Osteoblast (primary cell): Measurements from ENCODE around the gene AMOTL2. TPM values are rescaled to one million over a fixed set of nuclear protein-coding genes. Genes with fewer than 3 reads are reported as not detected.

Source experiments
- DNase-seq: peaks from one replicate; pipeline ENCODE4 v3.0.0; 2011; ENCODE audit warnings: low spot score, mixed read lengths; ENCODE audit not compliant: insufficient read length; ENCODE audit errors: missing footprints
- H2AFZ ChIP-seq: 2 replicates; pipeline ENCODE4 v1.6.0; 2011; ENCODE audit warnings: mild to moderate bottlenecking, low read length
- H3K27ac ChIP-seq: 2 replicates; pipeline ENCODE4 v1.5.1; 2011; ENCODE audit warnings: mild to moderate bottlenecking, low read depth, low read length, moderate library complexity
- H3K27me3 ChIP-seq: 2 replicates; pipeline ENCODE4 v1.6.0; 2012; ENCODE audit warnings: mild to moderate bottlenecking, control low read depth, inconsistent platforms, low read length, moderate library complexity; ENCODE audit not compliant: insufficient read depth
- H3K36me3 ChIP-seq: 2 replicates; pipeline ENCODE4 v1.5.1; 2011; ENCODE audit warnings: mild to moderate bottlenecking, low read length, control low read depth, moderate library complexity; ENCODE audit not compliant: insufficient read depth
- H3K4me1 ChIP-seq: 2 replicates; pipeline ENCODE4 v1.5.1; 2011; ENCODE audit warnings: mild to moderate bottlenecking, low read length, control low read depth, moderate library complexity; ENCODE audit not compliant: insufficient read depth
- H3K4me2 ChIP-seq: 2 replicates; pipeline ENCODE4 v1.6.0; 2011; ENCODE audit warnings: mild to moderate bottlenecking, low read length; ENCODE audit not compliant: insufficient read depth
- H3K4me3 ChIP-seq: fragments of 200-600 bp; sonication (generic); 3 replicates; pipeline ENCODE4 v1.5.1; 2012; ENCODE audit warnings: mild to moderate bottlenecking, low read length, inconsistent platforms; ENCODE audit not compliant: insufficient read depth
- H3K79me2 ChIP-seq: 2 replicates; pipeline ENCODE4 v1.6.0; 2012; ENCODE audit warnings: mild to moderate bottlenecking, low read length, control low read depth, inconsistent platforms; ENCODE audit not compliant: insufficient read depth
- H3K9me3 ChIP-seq: 2 replicates; pipeline ENCODE4 v1.5.1; 2011; ENCODE audit warnings: low read depth, low read length, control low read depth
- H4K20me1 ChIP-seq: 2 replicates; pipeline ENCODE4 v1.6.0; 2012; ENCODE audit warnings: mild to moderate bottlenecking, low read length, control low read depth; ENCODE audit not compliant: insufficient read depth
- CTCF ChIP-seq: IDR thresholded peaks from 2 replicates; pipeline ENCODE4 v1.5.1; 2011; ENCODE audit warnings: mild to moderate bottlenecking, low read depth, low read length, moderate library complexity; ENCODE audit errors: extremely low read depth
- total RNA-seq: library from RNA; depleted of rRNA; stranded (reverse); fragments of >200 nt; gene quantifications from 2 replicates; pipeline ENCODE4 v1.2.3, GENCODE V29; 2012

AMOTL2 gene
- total RNA-seq, 1 donor, result 300 TPM

GRCh38 chr3:134331811-134332199 is 42.4 kb downstream of the AMOTL2 start:
- H3K27me3 ChIP-seq, result no peaks in the 10 kb centered on the region
- H3K27ac ChIP-seq, result peak overlapping the region; percentile 87
- peak overlapping the region; percentile 34 for H3K4me3 ChIP-seq
- peak overlapping the region; percentile 71 for H3K4me2 ChIP-seq
- H4K20me1 ChIP-seq, result no peaks in the 10 kb centered on the region
- no peaks in the 10 kb centered on the region for H3K79me2 ChIP-seq
- no peak for DNase-seq
- H3K4me1 ChIP-seq, result peaks cover 94% of the 10 kb centered on the region
- H2AFZ ChIP-seq, result no peak overlapping the region
- TF ChIP-seq CTCF, result no peak
- H3K36me3 ChIP-seq, result no peaks in the 10 kb centered on the region
- H3K9me3 ChIP-seq, result no peaks in the 10 kb centered on the region

- peak overlapping the region; percentile 34 for H3K4me3 ChIP-seq
- no peak for TF ChIP-seq CTCF
- H3K4me2 ChIP-seq, result peak overlapping the region; percentile 71
- H3K4me1 ChIP-seq, result peaks cover 94% of the 10 kb centered on the region
- H3K27ac ChIP-seq, result peak overlapping the region; percentile 87
- H3K79me2 ChIP-seq, result no peaks in the 10 kb centered on the region
- no peaks in the 10 kb centered on the region for H4K20me1 ChIP-seq
- peak; percentile 90 for DNase-seq
- no peaks in the 10 kb centered on the region for H3K9me3 ChIP-seq
- H2AFZ ChIP-seq, result no peak overlapping the region
- no peaks in the 10 kb centered on the region for H3K27me3 ChIP-seq
- no peaks in the 10 kb centered on the region for H3K36me3 ChIP-seq
These were observed 43.1 kb downstream of the AMOTL2 start for GRCh38 chr3:134330883-134331810.

- Histone ChIP-seq H3K4me1 (peaks cover 89% of the 10 kb centered on the region), H3K9me3 (no peaks in the 10 kb centered on the region), H3K36me3 (no peaks in the 10 kb centered on the region), H4K20me1 (no peaks in the 10 kb centered on the region), H3K27me3 (no peaks in the 10 kb centered on the region), H3K4me3 (no peak overlapping the region), H2AFZ (no peak overlapping the region), H3K4me2 (peak overlapping the region; percentile 64), H3K27ac (peak overlapping the region; percentile 94), H3K79me2 (no peaks in the 10 kb centered on the region)
- no peak for TF ChIP-seq CTCF
- DNase-seq, result no peak
These were observed 45.4 kb downstream of the AMOTL2 start for GRCh38 chr3:134328846-134329245.

GRCh38 chr3:134328147-134328591 is 46.1 kb downstream of the AMOTL2 start:
- H2AFZ ChIP-seq, result no peak overlapping the region
- peak; percentile 81 for DNase-seq
- H3K4me1 ChIP-seq, result peaks cover 82% of the 10 kb centered on the region
- no peak overlapping the region for H3K4me3 ChIP-seq
- H4K20me1 ChIP-seq, result no peaks in the 10 kb centered on the region
- H3K4me2 ChIP-seq, result peak overlapping the region; percentile 64
- H3K79me2 ChIP-seq, result no peaks in the 10 kb centered on the region
- H3K36me3 ChIP-seq, result no peaks in the 10 kb centered on the region
- H3K27me3 ChIP-seq, result no peaks in the 10 kb centered on the region
- no peak for TF ChIP-seq CTCF
- H3K9me3 ChIP-seq, result no peaks in the 10 kb centered on the region
- peak overlapping the region; percentile 94 for H3K27ac ChIP-seq
